SK-N-MC (cell line): ENCODE data around the gene DDAH1.

Experiments used
- DNase-seq: peaks from one replicate; pipeline ENCODE4 v3.0.0-alpha.2; 2011; ENCODE audit warnings: low read depth, low spot score
- H3K27ac ChIP-seq: fragments of 200-600 bp; sonication (generic); 2 replicates; pipeline ENCODE4 v1.5.1; 2016; ENCODE audit warnings: mixed run types
- H3K36me3 ChIP-seq: fragments of 200-600 bp; sonication (generic); 2 replicates; pipeline ENCODE4 v1.6.1; 2017; ENCODE audit warnings: antibody characterized with exemption, low read length, mixed read lengths; ENCODE audit not compliant: insufficient read depth
- H3K4me3 ChIP-seq: fragments of 200-600 bp; sonication (generic); 2 replicates; pipeline ENCODE4 v1.5.1; 2016
- H3K9ac ChIP-seq: fragments of 200-600 bp; sonication (generic); 2 replicates; pipeline ENCODE4 v1.8.0; 2017; ENCODE audit warnings: mixed run types, mixed read lengths; ENCODE audit not compliant: insufficient read length
- H3K9me3 ChIP-seq: fragments of 200-600 bp; sonication (generic); 2 replicates; pipeline ENCODE4 v1.6.1; 2017; ENCODE audit warnings: low read depth, mild to moderate bottlenecking, antibody characterized with exemption, low read length, moderate library complexity, mixed read lengths
- EZH2 ChIP-seq: fragments of 200-600 bp; sonication (generic); IDR thresholded peaks from one replicate; pipeline ENCODE4 v1.6.1; 2017; ENCODE audit warnings: antibody characterized with exemption
- FOXP2 ChIP-seq: optimal IDR thresholded peaks from 2 replicates; pipeline ENCODE3; 2011; ENCODE audit warnings: mild to moderate bottlenecking, moderate library complexity; ENCODE audit not compliant: insufficient read depth; ENCODE audit errors: extremely low read length, control extremely low read depth
- POLR2AphosphoS5 ChIP-seq: IDR thresholded peaks from 2 replicates; pipeline ENCODE4 v1.6.1; 2012; ENCODE audit warnings: mild to moderate bottlenecking, low read depth, low read length, borderline replicate concordance

Gene DDAH1

GRCh38 chr1:85330214-85330631 lies 134.7 kb downstream of the DDAH1 start:
- no peak for DNase-seq
- TF ChIP-seq EZH2, result no peak
- no peak for TF ChIP-seq FOXP2
- no peak for TF ChIP-seq POLR2AphosphoS5
- Histone ChIP-seq H3K9me3 (peaks cover 4% of the 10 kb centered on the region; the same call in 1 of the 2 replicates), H3K36me3 (no peaks in the 10 kb centered on the region), H3K4me3 (peak overlapping the region; percentile 33; the same call in 1 of the 2 replicates), H3K9ac (no peak overlapping the region), H3K27ac (no peak overlapping the region; the same call in 1 of the 2 replicates)

DNA sequence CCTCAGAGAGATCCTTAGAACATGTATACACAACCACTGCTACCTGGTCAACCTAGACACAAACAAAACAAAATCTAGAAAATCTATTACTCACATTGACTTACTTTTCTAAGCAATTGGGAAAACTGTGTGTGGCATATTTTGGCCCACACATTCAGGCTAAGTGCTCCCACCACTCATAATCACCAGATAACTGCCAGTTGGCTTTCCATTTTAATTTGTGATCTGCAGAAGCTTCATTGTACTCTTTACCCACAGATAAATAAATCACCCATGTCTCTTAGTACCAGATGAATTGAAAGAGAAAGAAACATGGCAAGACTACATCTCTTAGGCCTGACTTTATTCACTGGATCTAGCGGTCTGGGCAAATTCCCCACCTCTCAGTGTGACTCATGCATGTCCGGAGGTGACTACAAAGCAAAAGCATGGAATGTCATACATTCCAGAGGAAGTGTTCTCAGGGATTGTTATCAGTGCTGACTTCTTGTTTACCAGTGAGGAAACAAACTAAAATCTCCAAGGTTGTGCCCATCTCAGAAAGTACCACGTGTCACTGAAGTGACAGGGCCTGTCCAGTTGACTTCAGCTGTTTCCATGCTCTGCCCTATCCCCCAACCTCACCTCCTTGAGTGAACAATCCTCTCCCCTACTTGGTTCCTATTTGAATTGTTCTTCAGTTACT lies 136.1 kb downstream of the DDAH1 start:
- H3K9me3 ChIP-seq, result peaks cover 4% of the 10 kb centered on the region; the same call in 1 of the 2 replicates
- no peak overlapping the region for H3K9ac ChIP-seq
- no peak for DNase-seq
- H3K4me3 ChIP-seq, result no peak overlapping the region
- no peak overlapping the region for H3K27ac ChIP-seq
- TF ChIP-seq FOXP2 (no peak), EZH2 (no peak), POLR2AphosphoS5 (no peak)
- H3K36me3 ChIP-seq, result no peaks in the 10 kb centered on the region

- no peak overlapping the region for H3K27ac ChIP-seq
These were observed 137.2 kb downstream of the DDAH1 start for GRCh38 chr1:85327759-85328158.

GRCh38 chr1:85326851-85327250 lies 138.1 kb downstream of the DDAH1 start:
- no peak overlapping the region for H3K9ac ChIP-seq
- no peaks in the 10 kb centered on the region for H3K36me3 ChIP-seq
- TF ChIP-seq POLR2AphosphoS5, result no peak
- TF ChIP-seq EZH2, result no peak
- TF ChIP-seq FOXP2, result no peak
- no peak overlapping the region for H3K4me3 ChIP-seq
- H3K27ac ChIP-seq, result no peak overlapping the region
- no peaks in the 10 kb centered on the region for H3K9me3 ChIP-seq
- no peak for DNase-seq

More at GRCh38 chr1:85327759-85328158, 137.2 kb downstream of the DDAH1 start:
- no peak for DNase-seq
- TF ChIP-seq POLR2AphosphoS5 (no peak), EZH2 (no peak), FOXP2 (no peak)
- H3K9ac ChIP-seq, result no peak overlapping the region
- no peak overlapping the region for H3K4me3 ChIP-seq
- no peaks in the 10 kb centered on the region for H3K9me3 ChIP-seq
- no peaks in the 10 kb centered on the region for H3K36me3 ChIP-seq

GRCh38 chr1:85326336-85326735 lies 138.6 kb downstream of the DDAH1 start:
- H3K9me3 ChIP-seq, result no peaks in the 10 kb centered on the region
- H3K27ac ChIP-seq, result no peak overlapping the region
- no peak overlapping the region for H3K9ac ChIP-seq
- H3K4me3 ChIP-seq, result no peak overlapping the region
- DNase-seq, result no peak
- H3K36me3 ChIP-seq, result no peaks in the 10 kb centered on the region
- TF ChIP-seq FOXP2, result no peak
- no peak for TF ChIP-seq EZH2
- TF ChIP-seq POLR2AphosphoS5, result no peak

DNA sequence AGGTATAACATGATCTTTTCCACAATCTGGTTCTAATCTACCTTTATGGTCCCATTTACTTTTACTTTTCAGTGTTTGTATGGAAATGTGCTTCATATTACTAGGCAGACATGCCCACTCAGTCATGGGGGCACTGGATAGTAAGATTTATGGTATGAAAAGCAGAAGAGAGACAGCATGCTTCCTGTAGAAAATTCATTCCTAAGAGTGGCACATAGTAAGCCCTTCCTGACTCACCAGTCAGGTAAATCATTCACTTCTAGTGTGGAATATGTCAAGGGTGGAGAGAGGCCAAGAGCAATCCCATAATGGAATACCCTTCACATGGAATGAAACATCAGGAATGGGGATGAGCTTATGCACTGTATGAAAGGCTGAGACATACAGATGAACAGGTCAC lies 139.0 kb downstream of the DDAH1 start:
- no peak for TF ChIP-seq FOXP2
- TF ChIP-seq POLR2AphosphoS5, result no peak
- TF ChIP-seq EZH2, result no peak
- DNase-seq, result no peak
- H3K9ac ChIP-seq, result no peak overlapping the region

GRCh38 chr1:85323770-85324169 lies 141.2 kb downstream of the DDAH1 start:
- Histone ChIP-seq H3K9ac (no peak overlapping the region), H3K27ac (no peak overlapping the region), H3K36me3 (no peaks in the 10 kb centered on the region), H3K9me3 (no peaks in the 10 kb centered on the region), H3K4me3 (no peak overlapping the region)
- DNase-seq, result no peak
- no peak for TF ChIP-seq POLR2AphosphoS5
- no peak for TF ChIP-seq EZH2

More for the DNA sequence above, 139.0 kb downstream of the DDAH1 start:
- H3K4me3 ChIP-seq, result no peak overlapping the region
- no peak overlapping the region for H3K27ac ChIP-seq
- no peaks in the 10 kb centered on the region for H3K36me3 ChIP-seq
- no peaks in the 10 kb centered on the region for H3K9me3 ChIP-seq

DNA sequence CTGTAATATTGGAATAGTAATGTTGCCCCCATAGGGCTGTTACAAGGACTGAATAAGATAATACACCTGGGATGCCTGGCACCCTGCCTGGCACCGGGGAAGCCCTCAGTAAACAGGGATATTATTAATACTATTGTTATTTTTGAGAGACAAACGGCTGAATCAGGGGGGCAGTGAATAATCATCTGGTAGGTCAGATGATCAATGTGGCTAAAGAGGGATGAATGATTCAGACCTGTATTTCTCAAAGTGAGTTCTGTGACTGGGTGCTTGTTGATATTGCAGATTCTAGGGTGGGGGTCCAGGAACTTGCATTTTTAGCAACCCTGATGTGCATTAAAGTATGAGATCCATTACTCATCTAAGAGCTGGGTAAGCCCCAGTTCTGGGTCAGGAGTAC lies 142.3 kb downstream of the DDAH1 start:
- no peak overlapping the region for H3K27ac ChIP-seq
- no peak for DNase-seq
- TF ChIP-seq POLR2AphosphoS5 (no peak), EZH2 (no peak), FOXP2 (no peak)
- no peaks in the 10 kb centered on the region for H3K36me3 ChIP-seq
- H3K9ac ChIP-seq, result no peak overlapping the region
- H3K4me3 ChIP-seq, result no peak overlapping the region
- H3K9me3 ChIP-seq, result no peaks in the 10 kb centered on the region

GRCh38 chr1:85321237-85321964 lies 143.6 kb downstream of the DDAH1 start:
- H3K27ac ChIP-seq, result no peak overlapping the region
- no peak overlapping the region for H3K9ac ChIP-seq
- no peaks in the 10 kb centered on the region for H3K9me3 ChIP-seq
- TF ChIP-seq EZH2, result no peak
- TF ChIP-seq FOXP2, result no peak
- TF ChIP-seq POLR2AphosphoS5, result no peak
- no peak overlapping the region for H3K4me3 ChIP-seq
- DNase-seq, result no peak
- H3K36me3 ChIP-seq, result no peaks in the 10 kb centered on the region
